BJ (cell line): Measurements from ENCODE around the gene GABRE. TPM values are rescaled to one million over a fixed set of nuclear protein-coding genes. Genes with fewer than 3 reads are reported as not detected.

Experiments
- CTCF ChIA-PET: fragments of 350-600 bp; formaldehyde crosslinking; extraction: SDS; loops from one replicate; lab custom pipeline; 2021; ENCODE audit warnings: antibody characterized with exemption, inconsistent platforms; lab: Yijun Ruan, JAX
- POLR2A ChIA-PET: fragments of 300-600 bp; sonication (Branson Sonifier 250); formaldehyde crosslinking; extraction: SDS; loops from one replicate; lab custom pipeline; 2021; ENCODE audit warnings: antibody characterized with exemption; lab: Charles Lee
- DNase-seq: peaks from one replicate; pipeline ENCODE4 v3.0.0-alpha.2; 2011; ENCODE audit warnings: low read depth
- H3K27me3 ChIP-seq: 2 replicates; pipeline ENCODE4 v1.6.0; 2011; ENCODE audit warnings: low read length; ENCODE audit not compliant: control insufficient read depth, insufficient read depth
- H3K36me3 ChIP-seq: 2 replicates; pipeline ENCODE4 v1.5.1; 2011; ENCODE audit warnings: low read length; ENCODE audit not compliant: control insufficient read depth, insufficient read depth
- H3K4me3 ChIP-seq: 2 replicates; pipeline ENCODE4 v1.5.1; 2011; ENCODE audit warnings: low read depth, mild to moderate bottlenecking, control low read depth, low read length
- CTCF ChIP-seq: IDR thresholded peaks from 2 replicates; pipeline ENCODE4 v1.5.1; 2011; ENCODE audit warnings: low read depth, mild to moderate bottlenecking, control low read depth, inconsistent platforms, low read length, moderate library complexity; ENCODE audit not compliant: insufficient read depth
- polyA plus RNA-seq: library from polyadenylated mRNA; depleted of rRNA; stranded (reverse); fragments of >200 nt; gene quantifications from 2 replicates; pipeline ENCODE4 v1.2.3, GENCODE V29; 2011

GABRE gene
- polyA plus RNA-seq, 1 experiment: 37.8 TPM

GRCh38 chrX:151994476-151994875 is 20.0 kb upstream of the GABRE start:
- Histone ChIP-seq H3K27me3 (no peaks in the 10 kb centered on the region), H3K36me3 (no peaks in the 10 kb centered on the region), H3K4me3 (no peak overlapping the region)
- CTCF ChIA-PET: no interaction called here
- POLR2A ChIA-PET: no interaction called here
- DNase-seq: no peak
- TF ChIP-seq CTCF: no peak

- no peak for TF ChIP-seq CTCF
- H3K4me3 ChIP-seq: no peak overlapping the region
- H3K36me3 ChIP-seq: no peaks in the 10 kb centered on the region
- ChIA-PET POLR2A (no interaction called here), CTCF (no interaction called here)
- no peak for DNase-seq
- no peaks in the 10 kb centered on the region for H3K27me3 ChIP-seq
These were observed 14.3 kb upstream of the GABRE start for GRCh38 chrX:151988706-151989299.

GRCh38 chrX:151987108-151987507 is 12.6 kb upstream of the GABRE start:
- POLR2A ChIA-PET: no interaction called here

GRCh38 chrX:151985955-151986354 is 11.5 kb upstream of the GABRE start:
- CTCF ChIA-PET: interaction anchor here (1.4 kb wide), 1 partner anchor 11 kb away, joined by 3 read pairs; no protein-coding TSS in a partner anchor
- no peak for DNase-seq
- H3K36me3 ChIP-seq: no peaks in the 10 kb centered on the region
- POLR2A ChIA-PET: no interaction called here
- no peak overlapping the region for H3K4me3 ChIP-seq
- TF ChIP-seq CTCF: no peak
- no peaks in the 10 kb centered on the region for H3K27me3 ChIP-seq

More at GRCh38 chrX:151987108-151987507, 12.6 kb upstream of the GABRE start:
- no peak for TF ChIP-seq CTCF
- H3K4me3 ChIP-seq: no peak overlapping the region
- no peaks in the 10 kb centered on the region for H3K36me3 ChIP-seq
- H3K27me3 ChIP-seq: no peaks in the 10 kb centered on the region
- DNase-seq: no peak
- CTCF ChIA-PET: no interaction called here

GRCh38 chrX:151985531-151985930 is 11.1 kb upstream of the GABRE start:
- no peak for DNase-seq
- Histone ChIP-seq H3K4me3 (no peak overlapping the region), H3K36me3 (no peaks in the 10 kb centered on the region), H3K27me3 (no peaks in the 10 kb centered on the region)
- TF ChIP-seq CTCF: no peak
- CTCF ChIA-PET: interaction anchor here (1.4 kb wide), 1 partner anchor 10 kb away, joined by 3 read pairs; no protein-coding TSS in a partner anchor
- POLR2A ChIA-PET: no interaction called here
